Transverse colon (tissue), 4 donors: ENCODE results near the gene SETD3.

ENCODE experiments used
- CTCF ChIP-seq, 5 experiments: fragments of 200-600 bp in 3 of 5; fragments of 450-650 bp in 2 of 5; sonication (generic) in 3 of 5; IDR thresholded peaks; 1 replicate in 2 of 5; 2 replicates in 3 of 5; pipeline ENCODE4 v1.5.1; 2016 to 2017; ENCODE audit warnings: antibody characterized with exemption in 5 of 5, inconsistent platforms in 3 of 5, mild to moderate bottlenecking in 2 of 5, moderate library complexity in 1 of 5
- POLR2AphosphoS5 ChIP-seq, 3 donors: sonication (generic); formaldehyde crosslinking; IDR thresholded peaks; one replicate each; pipeline ENCODE4 v1.6.1; 2016; ENCODE audit warnings: antibody characterized with exemption in 3 of 3

DNA sequence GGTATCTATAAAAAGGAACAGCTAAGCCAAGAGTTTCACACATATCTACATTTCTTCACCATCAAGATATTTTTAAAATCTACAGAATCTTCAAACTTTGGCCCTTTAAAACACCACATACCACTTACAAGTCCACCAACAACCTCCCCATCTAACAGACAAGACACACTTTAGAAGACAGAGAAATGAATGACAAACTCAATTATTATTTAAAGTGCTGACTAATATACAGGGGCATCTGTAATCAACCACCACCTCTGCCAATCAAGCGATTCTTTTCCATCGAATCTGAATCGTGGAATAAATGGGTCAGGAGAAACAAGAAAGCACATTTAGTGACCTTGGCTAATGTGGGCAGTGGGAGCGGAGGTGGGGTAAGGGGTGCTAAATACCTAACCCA lies 7.7 kb downstream of the SETD3 start:
- no peak for TF ChIP-seq CTCF (IDR thresholded peaks at IDR 0.05)
- no peak for TF ChIP-seq POLR2AphosphoS5 (IDR thresholded peaks at IDR 0.05)
